Fibroblast of mammary gland (primary cell): ENCODE results near the gene OSMR.

Experiments used
- DNase-seq: peaks from one replicate; pipeline ENCODE4 v3.0.0-alpha.2; 2010; ENCODE audit warnings: low read depth
- H3K4me3 ChIP-seq: 2 replicates; pipeline ENCODE4 v1.5.1; 2011; ENCODE audit warnings: low read depth, mild to moderate bottlenecking, low read length, moderate library complexity; ENCODE audit not compliant: control insufficient read depth
- TF ChIP-seq, protein P1 (sequence below): conservative IDR thresholded peaks from 2 replicates; pipeline ENCODE4 v1.5.1; 2011; ENCODE audit warnings: low read depth, low read length, inconsistent platforms; ENCODE audit not compliant: control insufficient read depth, insufficient read depth

The OSMR gene

DNA sequence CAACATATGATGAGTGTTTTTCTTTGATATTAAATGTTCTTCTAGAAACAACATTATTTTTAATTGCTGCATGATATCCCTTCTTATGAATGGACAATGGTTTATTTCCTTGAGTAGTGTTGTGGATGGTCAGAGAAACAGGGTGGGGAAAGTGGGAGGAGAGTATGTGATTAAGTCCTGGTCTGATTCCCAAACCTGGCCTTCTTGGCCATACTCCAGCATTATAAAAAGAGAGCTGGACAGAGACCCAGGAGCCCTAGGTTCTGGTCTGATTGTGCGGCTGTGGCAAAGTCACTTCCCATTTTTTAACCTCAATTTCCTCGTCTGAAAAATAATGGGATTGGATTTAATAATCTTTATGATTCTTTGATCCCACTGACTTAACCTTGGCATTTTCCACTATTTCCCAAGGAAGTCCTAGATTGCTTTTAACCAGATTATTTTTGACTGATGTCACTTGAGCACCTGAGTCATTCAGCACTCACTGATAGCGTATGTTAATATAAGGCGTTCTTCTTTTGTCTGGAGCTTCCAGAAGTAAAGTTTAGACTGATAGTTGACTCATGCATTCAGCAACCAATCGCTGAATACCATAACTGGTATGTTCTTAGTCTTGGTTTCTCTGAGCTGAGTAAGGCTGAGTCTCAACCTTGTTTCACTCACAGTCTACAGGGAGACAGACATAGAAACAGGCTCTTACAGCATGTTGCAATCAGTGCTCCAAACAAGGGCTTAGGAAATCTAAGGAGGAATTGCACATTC is 26.2 kb downstream of the OSMR start:
- no peak overlapping the region for H3K4me3 ChIP-seq
- TF ChIP-seq, protein P1, sequence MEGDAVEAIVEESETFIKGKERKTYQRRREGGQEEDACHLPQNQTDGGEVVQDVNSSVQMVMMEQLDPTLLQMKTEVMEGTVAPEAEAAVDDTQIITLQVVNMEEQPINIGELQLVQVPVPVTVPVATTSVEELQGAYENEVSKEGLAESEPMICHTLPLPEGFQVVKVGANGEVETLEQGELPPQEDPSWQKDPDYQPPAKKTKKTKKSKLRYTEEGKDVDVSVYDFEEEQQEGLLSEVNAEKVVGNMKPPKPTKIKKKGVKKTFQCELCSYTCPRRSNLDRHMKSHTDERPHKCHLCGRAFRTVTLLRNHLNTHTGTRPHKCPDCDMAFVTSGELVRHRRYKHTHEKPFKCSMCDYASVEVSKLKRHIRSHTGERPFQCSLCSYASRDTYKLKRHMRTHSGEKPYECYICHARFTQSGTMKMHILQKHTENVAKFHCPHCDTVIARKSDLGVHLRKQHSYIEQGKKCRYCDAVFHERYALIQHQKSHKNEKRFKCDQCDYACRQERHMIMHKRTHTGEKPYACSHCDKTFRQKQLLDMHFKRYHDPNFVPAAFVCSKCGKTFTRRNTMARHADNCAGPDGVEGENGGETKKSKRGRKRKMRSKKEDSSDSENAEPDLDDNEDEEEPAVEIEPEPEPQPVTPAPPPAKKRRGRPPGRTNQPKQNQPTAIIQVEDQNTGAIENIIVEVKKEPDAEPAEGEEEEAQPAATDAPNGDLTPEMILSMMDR, result no peak
- DNase-seq, result peak; percentile 100

DNA sequence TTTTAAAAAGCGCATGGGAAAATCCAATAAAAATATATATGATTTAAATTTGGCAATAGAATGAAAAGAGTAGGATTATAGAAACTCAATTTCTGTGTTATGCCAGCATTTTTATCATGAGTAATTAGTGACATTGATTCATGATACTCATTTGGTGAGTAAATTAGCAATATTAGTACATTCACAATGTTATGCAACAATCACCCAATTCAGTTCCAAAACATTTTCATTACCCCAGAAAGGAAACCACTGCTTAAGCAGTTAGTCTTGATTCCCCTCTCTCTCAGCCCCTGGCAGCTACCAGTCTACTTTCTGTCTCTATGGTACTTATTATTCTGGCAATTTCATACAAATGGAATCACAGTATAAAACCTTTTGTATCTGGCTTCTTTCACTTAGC is 27.0 kb downstream of the OSMR start:
- peak; percentile 36 for DNase-seq
- no peak overlapping the region for H3K4me3 ChIP-seq
- TF ChIP-seq, protein P1, result no peak

DNA sequence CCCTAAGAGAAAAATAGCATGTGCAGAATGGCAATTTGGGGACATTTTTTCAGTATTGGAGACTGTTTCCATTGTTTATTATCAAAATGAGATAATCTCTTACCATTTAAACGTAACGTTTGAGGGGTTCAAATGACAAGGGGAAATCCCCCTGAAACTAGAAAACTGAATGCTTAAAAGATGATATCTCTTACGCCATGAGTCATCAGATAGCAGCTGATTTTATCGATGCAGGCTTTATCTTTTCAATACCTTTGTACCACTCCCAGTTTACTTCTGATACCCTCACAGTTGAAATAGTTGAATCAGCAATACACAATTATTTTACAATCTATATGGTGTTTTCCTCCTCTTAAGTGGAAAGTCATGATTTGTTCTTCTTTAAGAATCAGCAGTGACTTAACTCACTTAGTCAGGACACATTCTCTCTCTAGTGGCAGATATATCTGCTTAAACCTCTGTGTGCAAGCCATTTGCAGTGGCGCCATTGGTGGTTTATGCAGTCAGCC is 29.2 kb downstream of the OSMR start:
- DNase-seq, result no peak
- H3K4me3 ChIP-seq, result no peak overlapping the region
- TF ChIP-seq, protein P1, result no peak

DNA sequence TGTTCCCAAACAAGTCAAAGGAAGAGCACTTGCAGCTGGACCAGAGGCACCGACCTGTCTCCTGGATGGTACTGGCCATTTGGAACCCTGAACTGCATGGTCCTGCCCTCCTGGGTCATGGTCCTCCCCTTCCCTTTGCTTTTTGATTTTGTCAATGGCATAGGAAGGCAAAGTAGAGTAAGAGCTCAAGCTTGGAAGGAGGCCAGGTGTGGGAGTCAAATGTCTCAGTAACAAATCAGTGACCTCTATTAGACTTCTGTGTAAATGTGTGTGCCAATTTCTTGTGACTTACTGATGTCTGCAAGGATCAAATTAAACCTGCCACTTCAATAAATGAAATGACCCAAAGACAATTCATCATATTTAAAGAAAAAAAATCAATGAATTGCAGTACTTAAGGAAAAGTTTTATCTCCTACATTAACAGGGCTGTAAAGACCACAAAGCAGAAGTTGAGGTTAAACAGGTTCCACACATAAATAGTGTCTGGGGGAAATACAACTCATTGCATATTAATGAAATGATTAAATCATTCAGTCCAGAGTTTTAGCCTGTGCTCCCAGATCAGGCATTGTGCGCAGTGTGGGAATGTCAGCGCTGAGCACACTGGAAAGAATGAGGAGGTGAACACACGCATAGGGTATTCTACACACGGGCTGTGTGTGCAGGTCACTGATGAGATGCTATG is 32.7 kb downstream of the OSMR start:
- TF ChIP-seq, protein P1, result no peak
- DNase-seq, result peak; percentile 33
- H3K4me3 ChIP-seq, result no peak overlapping the region

DNA sequence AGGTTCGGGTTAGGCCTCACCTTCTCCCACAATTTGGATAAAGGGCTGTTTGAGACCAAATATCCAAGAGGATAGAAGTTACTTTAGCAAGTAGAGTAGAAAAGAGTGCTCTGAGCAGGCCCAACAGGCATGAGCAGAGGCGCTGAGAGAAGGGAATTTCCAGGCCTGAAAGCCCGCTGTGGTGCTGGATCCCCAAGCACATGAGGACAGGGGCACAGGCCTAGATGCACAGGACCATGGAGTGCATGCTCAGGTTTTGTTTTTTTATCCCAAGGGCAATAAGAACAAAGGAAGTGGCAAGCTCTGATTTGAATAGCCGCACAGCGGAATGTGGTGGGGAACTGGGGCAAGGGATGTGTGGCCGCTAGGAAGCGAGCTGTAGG is 33.3 kb downstream of the OSMR start:
- TF ChIP-seq, protein P1, result no peak
- no peak for DNase-seq
- no peak overlapping the region for H3K4me3 ChIP-seq

DNA sequence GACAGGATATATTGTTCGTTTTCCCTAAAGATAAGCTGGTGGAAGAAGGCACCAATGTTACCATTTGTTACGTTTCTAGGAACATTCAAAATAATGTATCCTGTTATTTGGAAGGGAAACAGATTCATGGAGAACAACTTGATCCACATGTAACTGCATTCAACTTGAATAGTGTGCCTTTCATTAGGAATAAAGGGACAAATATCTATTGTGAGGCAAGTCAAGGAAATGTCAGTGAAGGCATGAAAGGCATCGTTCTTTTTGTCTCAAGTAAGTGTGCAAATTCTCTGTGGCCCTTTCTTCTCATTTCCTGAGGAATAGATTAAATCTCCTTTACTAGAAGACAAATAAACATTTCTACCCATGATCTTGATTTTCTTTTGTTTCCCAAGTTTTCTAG is 38.0 kb downstream of the OSMR start:
- TF ChIP-seq, protein P1, result no peak
- no peak for DNase-seq
- no peak overlapping the region for H3K4me3 ChIP-seq
